Epidermal melanocyte (primary cell): Measurements from ENCODE around the gene DNAH10.

Source experiments
- DNase-seq: peaks from one replicate; pipeline ENCODE4 v3.0.0; 2011; ENCODE audit warnings: low spot score; ENCODE audit not compliant: insufficient read length

The DNAH10 gene

GRCh38 chr12:123840765-123841425 lies 78.8 kb downstream of the DNAH10 start:
- no peak for DNase-seq

GRCh38 chr12:123843912-123844748 lies 82.0 kb downstream of the DNAH10 start:
- no peak for DNase-seq

GRCh38 chr12:123845881-123846280 lies 83.8 kb downstream of the DNAH10 start:
- no peak for DNase-seq

GRCh38 chr12:123846340-123846739 lies 84.2 kb downstream of the DNAH10 start:
- no peak for DNase-seq

GRCh38 chr12:123847019-123847418 lies 84.9 kb downstream of the DNAH10 start:
- no peak for DNase-seq

- no peak for DNase-seq
Observed at GRCh38 chr12:123847876-123848275, 85.8 kb downstream of the DNAH10 start.

GRCh38 chr12:123849517-123849916 lies 87.4 kb downstream of the DNAH10 start:
- no peak for DNase-seq

GRCh38 chr12:123850246-123851134 lies 88.4 kb downstream of the DNAH10 start:
- DNase-seq: no peak

GRCh38 chr12:123853396-123854070 lies 91.4 kb downstream of the DNAH10 start:
- DNase-seq: no peak

GRCh38 chr12:123854232-123854631 lies 92.1 kb downstream of the DNAH10 start:
- DNase-seq: no peak

GRCh38 chr12:123854918-123855317 lies 92.8 kb downstream of the DNAH10 start:
- no peak for DNase-seq

- no peak for DNase-seq
Observed at GRCh38 chr12:123856681-123857080, 94.6 kb downstream of the DNAH10 start.

GRCh38 chr12:123858176-123858575 lies 96.1 kb downstream of the DNAH10 start:
- no peak for DNase-seq

- no peak for DNase-seq
Observed at GRCh38 chr12:123859035-123859434, 96.9 kb downstream of the DNAH10 start.

- DNase-seq: peak; percentile 23
Observed at GRCh38 chr12:123860377-123860776, 98.3 kb downstream of the DNAH10 start.

- DNase-seq: no peak
Observed at GRCh38 chr12:123861392-123861791, 99.3 kb downstream of the DNAH10 start.

- no peak for DNase-seq
Observed at GRCh38 chr12:123867141-123867540, 105.0 kb downstream of the DNAH10 start.

GRCh38 chr12:123868791-123869190 lies 106.7 kb downstream of the DNAH10 start:
- DNase-seq: no peak

GRCh38 chr12:123873793-123874192 lies 111.7 kb downstream of the DNAH10 start:
- no peak for DNase-seq

GRCh38 chr12:123877968-123878367 lies 115.9 kb downstream of the DNAH10 start:
- no peak for DNase-seq

GRCh38 chr12:123879101-123879500 lies 117.0 kb downstream of the DNAH10 start:
- DNase-seq: no peak
